ENCODE measurements around the gene GARNL3. TPM values are rescaled to one million over a fixed set of nuclear protein-coding genes. Genes with fewer than 3 reads are reported as not detected.

The GARNL3 gene
- total RNA-seq, 1 donor from 2014 or later, result 3.3 TPM

Other genes starting within 250 kb of the GARNL3 start
- 5.7 TPM for gene ANGPTL2, start 142.1 kb upstream of the GARNL3 start, total RNA-seq (ENCODE audit: unreplicated experiment)
- gene SLC2A8, start 132.4 kb downstream of the GARNL3 start, total RNA-seq (ENCODE audit: unreplicated experiment), result 21.5 TPM
- 12.6 TPM for gene ZNF79, start 159.6 kb downstream of the GARNL3 start, total RNA-seq (ENCODE audit: unreplicated experiment)
- gene RPL12, start 186.6 kb downstream of the GARNL3 start, total RNA-seq (ENCODE audit: unreplicated experiment), result 1,208 TPM
- 22.6 TPM for gene LRSAM1, start 186.7 kb downstream of the GARNL3 start, total RNA-seq (ENCODE audit: unreplicated experiment)